ENCODE data around the gene ABHD12. TPM values are rescaled to one million over a fixed set of nuclear protein-coding genes. Genes with fewer than 3 reads are reported as not detected.
A peak's percentile ranks its signal among the peaks of the same experiment; 100 is the strongest.

ABHD12 gene
- total RNA-seq, 1 donor from 2014 or later: 58.0 TPM

DNA sequence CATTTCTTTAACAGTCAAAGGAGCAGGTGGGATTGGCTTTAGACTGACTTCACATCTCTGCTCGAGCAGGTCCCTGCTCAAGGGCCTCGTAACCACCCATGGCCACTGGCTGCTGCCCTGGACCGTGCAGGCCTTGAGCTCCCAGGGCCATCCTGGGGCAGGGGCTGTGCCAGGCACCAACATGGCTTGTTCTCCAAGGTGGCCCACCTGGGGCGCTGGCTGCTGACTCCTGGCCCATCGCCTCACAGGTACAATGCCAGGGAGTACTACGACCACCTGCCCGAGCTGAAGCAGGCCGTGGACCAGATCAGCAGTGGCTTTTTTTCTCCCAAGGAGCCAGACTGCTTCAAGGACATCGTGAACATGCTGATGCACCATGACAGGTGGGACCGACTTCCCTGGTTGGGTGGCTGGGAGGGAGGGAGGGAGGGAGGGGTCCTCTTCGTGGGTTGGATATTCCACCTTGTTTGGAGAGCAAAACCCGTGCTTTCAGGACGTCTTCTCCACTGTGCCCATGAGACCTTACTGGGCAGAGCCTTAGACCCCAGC lies 96.7 kb downstream of the ABHD12 start:
- Mint-ChIP-seq H3K27ac (no peak overlapping the region), H3K4me1 (no peaks in the 10 kb centered on the region), H3K27me3 (ENCODE audit: low read depth) (no peaks in the 10 kb centered on the region), H3K4me3 (no peak overlapping the region), H3K36me3 (peaks cover 7% of the 10 kb centered on the region), H3K9me3 (no peaks in the 10 kb centered on the region)
- DNase-seq (ENCODE audit: low spot score in 2 of 2, unreplicated experiment in 2 of 2): no peak
- TF ChIP-seq, protein P1, sequence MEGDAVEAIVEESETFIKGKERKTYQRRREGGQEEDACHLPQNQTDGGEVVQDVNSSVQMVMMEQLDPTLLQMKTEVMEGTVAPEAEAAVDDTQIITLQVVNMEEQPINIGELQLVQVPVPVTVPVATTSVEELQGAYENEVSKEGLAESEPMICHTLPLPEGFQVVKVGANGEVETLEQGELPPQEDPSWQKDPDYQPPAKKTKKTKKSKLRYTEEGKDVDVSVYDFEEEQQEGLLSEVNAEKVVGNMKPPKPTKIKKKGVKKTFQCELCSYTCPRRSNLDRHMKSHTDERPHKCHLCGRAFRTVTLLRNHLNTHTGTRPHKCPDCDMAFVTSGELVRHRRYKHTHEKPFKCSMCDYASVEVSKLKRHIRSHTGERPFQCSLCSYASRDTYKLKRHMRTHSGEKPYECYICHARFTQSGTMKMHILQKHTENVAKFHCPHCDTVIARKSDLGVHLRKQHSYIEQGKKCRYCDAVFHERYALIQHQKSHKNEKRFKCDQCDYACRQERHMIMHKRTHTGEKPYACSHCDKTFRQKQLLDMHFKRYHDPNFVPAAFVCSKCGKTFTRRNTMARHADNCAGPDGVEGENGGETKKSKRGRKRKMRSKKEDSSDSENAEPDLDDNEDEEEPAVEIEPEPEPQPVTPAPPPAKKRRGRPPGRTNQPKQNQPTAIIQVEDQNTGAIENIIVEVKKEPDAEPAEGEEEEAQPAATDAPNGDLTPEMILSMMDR (IDR thresholded peaks at IDR 0.05; ENCODE audit: unreplicated experiment): no peak

DNA sequence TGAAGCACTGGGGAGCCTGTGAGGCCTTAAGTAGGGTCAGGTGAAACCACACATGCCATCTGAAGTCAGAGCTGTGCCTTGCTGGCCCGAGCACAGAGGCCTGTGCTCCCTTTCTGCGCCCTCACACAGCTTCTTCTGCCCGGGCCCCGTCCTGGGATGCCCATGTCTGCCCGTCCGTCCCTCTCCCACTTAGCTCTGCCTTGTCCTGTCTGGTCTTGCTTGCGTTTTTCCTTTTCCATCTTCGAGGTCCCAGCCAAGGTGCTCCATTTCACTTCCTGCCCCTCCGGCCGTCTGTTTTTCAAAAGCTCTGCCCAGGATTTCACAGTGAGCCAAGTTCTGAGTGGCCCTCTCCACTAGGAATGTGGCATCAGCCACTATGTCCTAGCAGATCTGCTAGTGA lies 97.1 kb downstream of the ABHD12 start:
- Mint-ChIP-seq H3K27ac (peak overlapping the region; percentile 20), H3K4me3 (no peak overlapping the region), H3K36me3 (peaks cover 6% of the 10 kb centered on the region), H3K4me1 (no peaks in the 10 kb centered on the region), H3K9me3 (no peaks in the 10 kb centered on the region), H3K27me3 (ENCODE audit: low read depth) (no peaks in the 10 kb centered on the region)
- no peak for DNase-seq (ENCODE audit: low spot score in 2 of 2, unreplicated experiment in 2 of 2)
- TF ChIP-seq, protein P1 (IDR thresholded peaks at IDR 0.05; ENCODE audit: unreplicated experiment): no peak

DNA sequence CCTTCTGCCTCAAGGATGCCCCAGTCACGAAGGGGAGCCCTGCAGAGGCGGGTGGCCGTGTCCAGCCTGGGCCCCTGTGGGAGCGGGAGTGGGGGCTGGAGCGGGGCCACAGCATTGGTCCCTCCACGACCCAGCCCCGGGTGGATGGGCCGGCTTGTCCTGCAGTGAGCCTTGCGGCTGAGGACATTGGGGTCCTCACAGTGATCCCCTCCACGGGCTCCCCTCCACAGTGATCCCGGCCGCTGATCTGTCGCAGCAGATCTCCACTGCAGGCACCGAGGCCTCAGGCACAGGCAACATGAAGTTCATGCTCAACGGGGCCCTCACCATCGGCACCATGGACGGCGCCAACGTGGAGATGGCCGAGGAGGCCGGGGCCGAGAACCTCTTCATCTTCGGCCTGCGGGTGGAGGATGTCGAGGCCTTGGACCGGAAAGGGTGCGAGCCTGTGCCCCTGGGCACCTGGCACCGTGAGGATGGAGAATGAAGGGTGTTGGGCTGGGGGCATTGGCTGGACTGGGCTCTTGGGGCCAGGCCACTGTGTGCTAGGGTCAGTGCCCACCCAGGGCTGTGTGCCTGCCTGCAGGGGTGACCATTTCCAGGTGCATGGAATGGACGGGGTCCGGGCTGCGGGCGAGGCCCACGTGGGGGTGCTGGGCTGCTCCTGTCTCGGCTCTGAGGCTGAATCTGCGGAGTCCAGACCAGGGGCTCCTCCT lies 98.3 kb downstream of the ABHD12 start:
- Mint-ChIP-seq H3K27ac (no peak overlapping the region), H3K9me3 (no peaks in the 10 kb centered on the region), H3K27me3 (ENCODE audit: low read depth) (no peaks in the 10 kb centered on the region), H3K36me3 (peaks cover 4% of the 10 kb centered on the region), H3K4me3 (no peak overlapping the region), H3K4me1 (no peaks in the 10 kb centered on the region)
- TF ChIP-seq, protein P1 (IDR thresholded peaks at IDR 0.05; ENCODE audit: unreplicated experiment): no peak
- no peak for DNase-seq (ENCODE audit: low spot score in 2 of 2, unreplicated experiment in 2 of 2)

DNA sequence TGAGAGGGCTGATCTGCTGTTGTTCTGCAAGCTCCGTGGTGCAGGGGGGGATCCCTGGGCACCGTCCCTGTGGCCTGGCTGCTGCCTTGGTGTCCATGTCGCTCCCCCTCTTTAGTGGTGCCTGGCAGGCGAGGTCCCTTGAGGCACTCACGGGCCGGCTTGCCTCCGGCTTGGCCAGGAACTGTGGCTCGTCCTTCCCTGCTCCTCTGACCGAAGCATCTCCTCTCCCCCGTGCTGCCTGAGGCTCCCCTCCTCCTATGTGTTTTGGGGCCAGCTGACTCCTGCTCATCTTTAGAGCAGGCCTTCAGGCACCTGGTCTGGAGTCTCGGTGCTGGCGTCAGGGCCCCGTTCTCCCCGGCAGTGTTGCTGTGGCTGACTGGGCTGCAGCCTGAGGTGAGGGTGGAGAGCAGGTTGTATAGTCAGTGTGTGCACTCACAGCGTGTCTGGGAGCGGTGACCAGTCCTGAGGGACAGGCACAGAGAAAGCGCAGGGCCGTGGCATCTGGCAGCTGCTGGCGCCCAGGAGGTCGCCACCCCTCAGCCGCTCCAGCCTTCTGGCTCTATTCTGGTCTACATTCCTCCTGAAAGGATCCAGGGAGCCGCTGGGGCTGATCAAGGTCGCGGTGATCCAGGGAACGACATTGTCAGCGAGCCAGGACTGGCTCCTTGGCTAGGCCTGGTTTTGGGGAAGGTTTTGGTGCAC lies 99.1 kb downstream of the ABHD12 start:
- Mint-ChIP-seq H3K36me3 (peaks cover 11% of the 10 kb centered on the region), H3K4me3 (no peak overlapping the region), H3K27me3 (ENCODE audit: low read depth) (no peaks in the 10 kb centered on the region), H3K4me1 (no peaks in the 10 kb centered on the region), H3K9me3 (no peaks in the 10 kb centered on the region), H3K27ac (no peak overlapping the region)
- TF ChIP-seq, protein P1 (IDR thresholded peaks at IDR 0.05; ENCODE audit: unreplicated experiment): no peak
- no peak for DNase-seq (ENCODE audit: low spot score in 2 of 2, unreplicated experiment in 2 of 2)

DNA sequence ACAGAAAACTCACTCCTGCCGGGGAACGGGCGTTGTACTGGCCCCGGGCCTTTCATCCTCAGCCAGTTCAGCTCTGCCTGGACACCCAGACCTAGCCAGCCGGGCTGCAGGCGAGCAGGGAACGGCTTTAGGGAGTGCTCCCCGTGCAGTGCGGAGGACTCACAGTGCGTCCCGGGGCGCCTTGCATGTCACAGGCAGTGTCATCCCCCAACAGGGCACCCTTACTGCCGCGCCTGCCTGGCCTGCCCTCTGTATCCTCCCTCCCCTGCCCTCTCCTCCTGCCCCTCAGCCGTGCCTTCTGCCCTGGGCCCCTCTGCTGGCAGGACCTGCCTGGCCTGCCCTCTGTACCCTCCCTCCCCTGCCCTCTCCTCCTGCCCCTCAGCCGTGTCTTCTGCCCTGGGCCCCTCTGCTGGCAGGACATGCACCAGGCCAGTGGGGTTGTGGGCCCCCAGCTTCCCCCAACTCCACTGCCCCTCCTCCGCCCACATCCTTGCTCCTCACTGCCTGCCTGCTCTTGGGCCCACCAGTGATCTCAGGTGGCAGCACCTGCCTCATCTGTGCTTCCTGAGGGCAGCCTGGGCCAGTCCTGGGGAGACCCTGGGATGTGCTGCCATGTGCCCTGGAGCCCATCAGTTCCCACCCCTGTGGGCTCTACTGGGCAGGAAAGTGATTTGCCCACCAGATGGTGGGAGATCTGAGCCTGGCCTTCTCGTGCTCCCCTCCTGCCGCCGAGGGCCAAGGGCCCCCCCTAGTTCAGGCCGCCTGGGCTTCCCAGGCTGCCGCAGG lies 99.8 kb downstream of the ABHD12 start:
- Mint-ChIP-seq H3K4me3 (no peak overlapping the region), H3K27me3 (ENCODE audit: low read depth) (no peaks in the 10 kb centered on the region), H3K4me1 (no peaks in the 10 kb centered on the region), H3K36me3 (peaks cover 17% of the 10 kb centered on the region), H3K27ac (no peak overlapping the region), H3K9me3 (no peaks in the 10 kb centered on the region)
- TF ChIP-seq, protein P1 (IDR thresholded peaks at IDR 0.05; ENCODE audit: unreplicated experiment): no peak
- no peak for DNase-seq (ENCODE audit: low spot score in 2 of 2, unreplicated experiment in 2 of 2)

All from mesothelial cell of epicardium (in vitro differentiated cells).